ENCODE measurements around the gene IFITM5.

Gene IFITM5

GRCh38 chr11:257766-258493, 41.4 kb downstream of the IFITM5 start:
- no peak for DNase-seq

GRCh38 chr11:256952-257737, 42.2 kb downstream of the IFITM5 start:
- DNase-seq: no peak

GRCh38 chr11:255816-256215, 43.5 kb downstream of the IFITM5 start:
- DNase-seq: no peak

GRCh38 chr11:255176-255575, 44.1 kb downstream of the IFITM5 start:
- DNase-seq: no peak

GRCh38 chr11:253886-254270, 45.4 kb downstream of the IFITM5 start:
- DNase-seq: no peak

- no peak for DNase-seq
These were observed 46.0 kb downstream of the IFITM5 start for GRCh38 chr11:253160-253885.

- DNase-seq: no peak
These were observed 46.7 kb downstream of the IFITM5 start for GRCh38 chr11:252666-253065.

DNA sequence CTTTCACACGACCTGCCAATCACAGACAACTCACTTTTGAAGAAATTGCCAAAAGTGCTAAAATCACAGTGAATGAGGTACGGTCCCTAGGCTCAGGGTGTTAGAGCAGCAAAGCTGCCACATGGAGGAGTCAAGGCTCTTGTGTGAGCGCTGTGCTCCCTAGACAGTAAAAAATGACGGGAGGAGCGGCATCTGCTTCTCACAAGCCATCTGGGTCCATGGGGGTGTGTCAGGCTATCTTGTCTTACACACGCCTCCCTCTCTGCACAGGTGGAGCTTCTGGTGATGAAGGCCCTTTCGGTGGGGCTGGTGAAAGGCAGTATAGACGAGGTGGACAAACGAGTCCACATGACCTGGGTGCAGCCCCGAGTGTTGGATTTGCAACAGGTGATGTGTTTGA, 47.8 kb downstream of the IFITM5 start:
- no peak for DNase-seq

GRCh38 chr11:250740-251299, 48.5 kb downstream of the IFITM5 start:
- DNase-seq: peak; percentile 78

- no peak for DNase-seq
These were observed 49.1 kb downstream of the IFITM5 start for GRCh38 chr11:250274-250673.

- DNase-seq: no peak
These were observed 50.3 kb downstream of the IFITM5 start for GRCh38 chr11:249062-249461.

All from effector CD4-positive, alpha-beta T cell (primary cell).